ENCODE measurements around the gene POLDIP3.
"Not testable (repeated sequence)": the region's sequence is repeated elsewhere in the genome, so short reads cannot be mapped to it uniquely, and the experiment has no call there.

The POLDIP3 gene

DNA sequence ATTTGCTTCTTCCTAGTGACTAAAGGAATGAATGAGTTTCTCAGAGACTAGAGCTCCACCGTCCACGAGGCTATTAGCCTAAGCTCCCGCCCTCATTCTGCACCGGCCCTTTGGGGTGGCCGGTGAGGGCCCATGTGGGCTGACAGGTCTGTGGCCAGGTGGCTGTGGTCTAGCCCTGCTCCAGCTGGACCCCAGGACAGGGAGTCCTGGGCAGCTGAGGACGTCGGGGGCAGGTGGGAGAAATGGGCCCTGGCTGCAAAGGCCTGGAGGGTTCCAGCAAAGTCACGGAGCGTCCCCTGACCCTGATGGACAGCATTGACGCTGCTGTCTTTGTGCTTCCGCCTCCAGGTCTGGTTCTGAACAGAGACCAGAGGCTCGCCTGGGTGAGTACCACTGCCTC lies 48.7 kb downstream of the POLDIP3 start:
- no peak for DNase-seq (ENCODE audit: low read depth)
- no peak for TF ChIP-seq CTCF (IDR thresholded peaks at IDR 0.05; ENCODE audit: control insufficient read depth, insufficient read depth, low read depth, low read length, missing control alignments)

DNA sequence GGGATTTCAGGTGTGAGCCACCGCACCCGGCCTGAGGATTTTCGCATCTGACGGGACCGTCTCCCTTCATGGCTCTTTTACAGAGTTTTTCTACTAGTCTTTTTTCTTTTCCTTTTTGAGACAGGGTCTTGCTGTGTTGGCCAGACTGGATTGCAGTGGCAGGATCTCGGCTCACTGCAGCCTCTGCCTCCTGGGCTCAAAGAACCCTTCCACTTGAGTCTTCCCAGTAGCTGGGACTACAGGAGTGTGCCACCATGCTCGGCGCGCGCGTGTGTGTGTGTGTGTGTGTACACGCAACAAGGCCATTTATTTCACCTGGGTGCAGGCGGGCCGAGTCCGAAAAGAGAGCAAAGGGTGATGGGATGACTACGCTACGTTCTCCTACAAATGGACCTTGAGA lies 50.0 kb downstream of the POLDIP3 start:
- TF ChIP-seq CTCF (IDR thresholded peaks at IDR 0.05; ENCODE audit: control insufficient read depth, insufficient read depth, low read depth, low read length, missing control alignments), result no peak
- no peak for DNase-seq (ENCODE audit: low read depth)

More for the DNA sequence above, 48.7 kb downstream of the POLDIP3 start:
- H3K4me3 ChIP-seq (ENCODE audit: control insufficient read depth, low read depth, low read length), result no peak overlapping the region

DNA sequence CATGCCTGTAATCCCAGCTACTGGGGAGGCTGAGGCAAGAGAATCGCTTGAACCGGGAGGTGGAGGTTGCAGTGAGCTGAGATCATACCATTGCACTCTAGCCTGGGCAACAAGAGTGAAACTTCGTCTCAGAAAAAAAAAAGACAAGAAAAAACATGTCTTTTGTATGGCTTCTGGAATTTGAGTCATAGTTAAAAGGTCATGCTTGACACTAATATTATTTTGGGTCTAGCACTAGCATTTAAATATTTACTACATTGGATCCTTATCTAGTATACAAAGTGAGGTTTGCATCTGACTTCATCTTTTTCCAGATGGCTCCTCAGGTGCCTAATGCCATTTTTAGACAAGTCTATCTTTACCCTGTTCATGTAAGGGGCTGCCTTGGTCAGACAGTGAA lies 50.7 kb downstream of the POLDIP3 start:
- DNase-seq (ENCODE audit: low read depth); H3K4me3 ChIP-seq (ENCODE audit: control insufficient read depth, low read depth, low read length): not testable (repeated sequence)

More for the DNA sequence above, 50.0 kb downstream of the POLDIP3 start:
- H3K4me3 ChIP-seq (ENCODE audit: control insufficient read depth, low read depth, low read length), result no peak overlapping the region

GRCh38 chr22:42562684-42563083 lies 52.0 kb downstream of the POLDIP3 start:
- no peak overlapping the region for H3K4me3 ChIP-seq (ENCODE audit: control insufficient read depth, low read depth, low read length)
- no peak for TF ChIP-seq CTCF (IDR thresholded peaks at IDR 0.05; ENCODE audit: control insufficient read depth, insufficient read depth, low read depth, low read length, missing control alignments)
- DNase-seq (ENCODE audit: low read depth), result no peak

DNA sequence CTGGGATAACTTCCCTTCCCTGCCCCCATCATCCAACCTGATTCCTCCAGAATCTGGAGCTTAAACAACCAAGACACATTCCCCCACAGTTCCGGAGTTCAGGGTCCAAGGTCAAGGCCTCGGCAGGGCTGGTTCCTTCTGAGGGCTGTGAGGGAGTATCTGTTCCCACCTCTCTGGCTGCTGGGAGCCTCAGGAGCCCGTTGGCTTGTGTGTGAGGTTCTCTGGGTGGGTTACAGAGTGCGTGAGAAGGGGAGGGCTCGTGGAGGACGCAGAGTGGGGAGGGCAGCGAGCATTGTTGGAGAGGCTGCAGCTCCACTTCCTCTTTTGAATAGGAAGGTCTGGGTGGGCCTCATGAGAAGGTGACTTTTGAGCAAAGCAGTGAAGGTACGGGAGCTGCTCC lies 52.4 kb downstream of the POLDIP3 start:
- no peak for DNase-seq (ENCODE audit: low read depth)
- no peak for TF ChIP-seq CTCF (IDR thresholded peaks at IDR 0.05; ENCODE audit: control insufficient read depth, insufficient read depth, low read depth, low read length, missing control alignments)

DNA sequence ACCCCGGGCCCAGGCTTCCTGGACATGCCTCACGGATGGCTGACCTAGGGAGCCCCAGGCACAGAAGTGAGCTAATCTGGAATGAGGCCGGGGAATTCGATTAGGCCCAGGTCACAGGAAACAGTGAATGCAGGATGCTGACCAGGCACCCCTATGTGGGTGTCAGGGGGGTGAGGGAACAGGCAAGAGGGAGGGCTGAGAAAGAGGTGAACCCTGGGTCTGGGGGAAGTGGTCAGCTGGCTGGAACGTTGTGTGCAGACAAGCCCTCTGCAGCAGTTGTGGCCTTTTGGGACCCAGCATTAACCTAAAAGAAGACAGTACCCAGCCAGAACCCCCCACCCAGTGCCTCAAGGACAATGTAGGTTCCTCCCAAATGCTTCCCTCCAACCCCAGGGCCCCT lies 52.8 kb downstream of the POLDIP3 start:
- no peak for DNase-seq (ENCODE audit: low read depth)
- H3K4me3 ChIP-seq (ENCODE audit: control insufficient read depth, low read depth, low read length), result no peak overlapping the region
- TF ChIP-seq CTCF (IDR thresholded peaks at IDR 0.05; ENCODE audit: control insufficient read depth, insufficient read depth, low read depth, low read length, missing control alignments), result no peak

More for the DNA sequence above, 52.4 kb downstream of the POLDIP3 start:
- no peak overlapping the region for H3K4me3 ChIP-seq (ENCODE audit: control insufficient read depth, low read depth, low read length)

GRCh38 chr22:42560781-42561180 lies 53.9 kb downstream of the POLDIP3 start:
- TF ChIP-seq CTCF (IDR thresholded peaks at IDR 0.05; ENCODE audit: control insufficient read depth, insufficient read depth, low read depth, low read length, missing control alignments), result peak; percentile 52
- H3K4me3 ChIP-seq (ENCODE audit: control insufficient read depth, low read depth, low read length), result no peak overlapping the region
- DNase-seq (ENCODE audit: low read depth), result no peak

Measured in AG09309 (cell line).